Left ventricle myocardium superior (tissue), 1 donor: ENCODE results near the gene CCDC74A. TPM values are rescaled to one million over a fixed set of nuclear protein-coding genes. Genes with fewer than 3 reads are reported as not detected.
"Not testable (repeated sequence)": the region's sequence is repeated elsewhere in the genome, so short reads cannot be mapped to it uniquely, and the experiment has no call there.

Experiments
- ATAC-seq: fragments of 200-7000 bp; cut with Tn5 transposase; one replicate; pipeline ENCODE4 v1.9.1; 2020; ENCODE audit warnings: mild to moderate bottlenecking, moderate library complexity
- DNase-seq: peaks from one replicate; pipeline ENCODE4 v3.0.0-alpha.2; 2020
- intact Hi-C: fragments of 100-400 bp; cut with micrococcal nuclease; formaldehyde crosslinking; loops from one replicate; pipeline ENCODE4 v1.11.0; 2022
- total RNA-seq: library from RNA; stranded (reverse); fragmentation: NEBNext Ultra II Directional; extraction: Animal tissue kit (Norgen Biotek cat#: 25700); gene quantifications from one replicate; pipeline ENCODE4 v1.2.1, GENCODE V29; 2021
- donor health status: DM: no; HTN: yes; CAD: no; lungs with severe emphysema.

CCDC74A gene
- total RNA-seq, 1 donor from 2014 or later: 1.0 TPM

DNA sequence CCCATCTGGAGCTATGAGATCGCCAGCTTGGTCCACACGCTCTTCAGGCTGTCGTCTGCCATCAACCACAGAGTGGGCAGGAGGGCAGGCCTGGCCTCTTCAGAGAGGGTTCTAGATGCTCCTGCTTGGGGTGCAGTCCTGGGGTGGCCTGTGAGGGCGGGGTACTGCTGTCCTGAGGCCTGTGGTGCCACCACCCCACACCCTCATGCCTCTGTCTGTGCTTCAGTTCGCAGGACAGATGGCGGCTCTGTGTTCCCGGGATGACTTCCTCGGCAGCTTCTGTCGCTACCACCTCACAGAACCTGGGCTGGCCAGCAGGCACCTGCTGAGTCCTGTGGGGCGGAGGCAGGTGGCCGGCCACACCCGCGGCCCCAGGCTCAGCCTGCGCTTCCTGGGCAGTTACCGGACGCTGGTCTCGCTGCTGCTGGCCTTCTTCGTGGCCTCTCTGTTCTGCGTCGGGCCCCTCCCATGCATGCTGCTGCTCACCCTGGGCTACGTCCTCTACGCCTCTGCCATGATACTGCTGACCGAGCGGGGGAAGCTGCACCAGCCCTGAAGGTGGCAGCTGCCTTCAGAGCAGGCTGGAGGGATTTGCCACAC lies 7.7 kb upstream of the CCDC74A start:
- DNase-seq, ATAC-seq, intact Hi-C loops: not testable (repeated sequence)

DNA sequence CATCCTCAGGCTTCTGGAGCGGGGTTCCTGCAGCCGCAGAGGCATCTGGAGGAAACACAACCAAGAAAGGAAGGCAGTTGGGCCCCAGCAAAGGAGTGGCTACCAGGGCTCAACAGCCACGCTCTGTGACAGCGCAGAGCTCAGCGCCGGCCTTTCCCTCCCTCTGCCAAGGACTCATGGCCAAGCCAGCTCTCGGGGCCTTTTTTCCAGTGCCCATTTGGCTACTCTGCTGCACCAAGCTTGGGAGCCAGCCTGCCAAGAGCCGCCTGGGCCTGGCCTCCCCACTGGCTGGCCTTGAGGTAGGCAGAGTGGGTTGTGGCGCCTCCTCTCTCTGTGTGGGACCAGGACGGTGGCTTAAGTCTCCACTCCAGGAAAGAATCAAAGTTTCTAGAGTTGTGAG lies 7.2 kb upstream of the CCDC74A start:
- intact Hi-C loops: no loop called here
- no peak for ATAC-seq
- DNase-seq: no peak

DNA sequence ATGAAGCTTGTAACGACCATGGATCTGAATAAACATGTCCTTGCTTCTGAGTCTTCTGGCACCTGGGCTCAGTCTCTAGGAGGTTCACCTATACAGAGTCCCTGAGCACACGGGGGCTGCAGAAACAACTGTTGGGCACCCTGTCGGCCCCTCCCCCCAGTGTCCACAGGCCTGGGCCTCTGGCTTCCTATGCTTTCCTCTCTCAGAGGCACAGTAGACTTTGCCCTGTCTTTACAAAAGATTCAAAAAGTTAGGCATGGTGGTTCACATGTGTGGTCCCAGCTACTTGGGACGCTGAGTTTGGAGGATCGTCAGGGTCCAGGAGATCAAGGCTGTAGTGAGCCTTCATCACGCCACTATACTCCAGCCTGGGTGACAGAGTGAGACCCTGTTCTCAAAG lies 6.2 kb upstream of the CCDC74A start:
- DNase-seq, intact Hi-C loops: not testable (repeated sequence)

GRCh38 chr2:131521961-131522781 lies 5.5 kb upstream of the CCDC74A start:
- ATAC-seq (peak; percentile 93), DNase-seq (peak; percentile 78)
- intact Hi-C loops: no loop called here

More for the DNA sequence above, 6.2 kb upstream of the CCDC74A start:
- ATAC-seq: not testable (repeated sequence)

DNA sequence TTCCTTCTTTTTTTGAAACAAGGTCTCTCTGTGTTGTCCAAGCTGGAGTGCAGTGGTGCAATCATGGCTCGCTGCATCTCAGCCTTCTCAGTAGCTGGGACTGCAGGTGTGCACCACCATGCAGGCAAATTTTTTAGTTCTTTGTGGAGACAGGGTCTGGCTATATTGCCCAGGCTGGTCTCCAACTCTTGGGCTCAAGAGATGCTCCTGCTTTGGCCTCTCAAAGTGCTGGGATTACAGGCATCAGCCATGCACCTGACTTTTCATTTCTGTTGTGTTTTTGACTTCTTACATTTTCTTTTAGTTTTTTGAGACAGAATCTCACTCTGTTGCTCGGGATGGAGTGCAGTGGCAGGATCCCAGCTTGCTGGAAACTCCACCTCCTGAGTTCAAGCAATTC lies 2.4 kb upstream of the CCDC74A start:
- not testable (repeated sequence) for DNase-seq

GRCh38 chr2:131528981-131529863 lies 1.5 kb downstream of the CCDC74A start:
- intact Hi-C loops, DNase-seq: not testable (repeated sequence)
- ATAC-seq: peak; percentile 13

More for the DNA sequence above, 2.4 kb upstream of the CCDC74A start:
- intact Hi-C loops, ATAC-seq: not testable (repeated sequence)

GRCh38 chr2:131529864-131530445 lies 2.3 kb downstream of the CCDC74A start:
- DNase-seq, intact Hi-C loops, ATAC-seq: not testable (repeated sequence)

- DNase-seq, ATAC-seq, intact Hi-C loops: not testable (repeated sequence)
These were observed 3.1 kb downstream of the CCDC74A start for GRCh38 chr2:131530626-131531344.

GRCh38 chr2:131531547-131532185 lies 4.0 kb downstream of the CCDC74A start:
- ATAC-seq, intact Hi-C loops, DNase-seq: not testable (repeated sequence)

GRCh38 chr2:131532723-131533608 lies 5.3 kb downstream of the CCDC74A start:
- intact Hi-C loops, ATAC-seq, DNase-seq: not testable (repeated sequence)

DNA sequence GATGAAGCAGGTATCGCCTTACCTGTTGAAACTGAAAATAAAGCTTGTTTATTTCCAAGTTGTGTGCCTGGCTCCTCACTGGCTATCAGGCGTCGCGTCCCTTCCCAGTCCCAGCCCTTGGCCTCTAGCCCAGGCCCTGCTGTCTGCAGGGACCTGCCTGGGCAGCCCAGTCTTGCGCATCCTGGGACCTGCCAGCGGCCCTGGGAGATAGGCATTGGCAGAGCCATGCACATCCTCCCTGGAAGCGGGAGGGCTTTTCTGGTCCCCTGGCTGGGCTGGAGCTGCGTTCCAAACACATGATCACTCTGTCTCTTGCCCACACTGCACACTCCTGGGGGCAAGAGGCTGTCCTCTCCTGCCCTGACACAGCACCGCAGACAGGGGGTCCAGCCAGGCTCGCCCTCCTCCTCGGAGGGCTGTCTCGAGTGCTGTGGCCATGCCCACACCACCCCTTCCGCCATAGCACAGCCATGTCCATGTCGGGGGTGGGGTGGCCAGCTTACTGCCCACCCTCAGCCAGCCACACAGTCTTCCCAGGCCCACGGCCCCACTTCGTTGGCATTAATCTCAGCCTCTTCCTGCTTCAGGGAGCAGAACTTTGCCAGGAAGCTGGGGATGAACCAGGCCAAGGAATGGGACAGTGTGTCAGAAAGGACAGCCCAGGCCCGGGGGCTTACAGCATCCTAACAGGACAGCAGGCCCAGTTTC lies 6.1 kb downstream of the CCDC74A start:
- ATAC-seq: peak; percentile 33
- intact Hi-C loops, DNase-seq: not testable (repeated sequence)

GRCh38 chr2:131534317-131534672 lies 6.6 kb downstream of the CCDC74A start:
- ATAC-seq, DNase-seq, intact Hi-C loops: not testable (repeated sequence)

GRCh38 chr2:131534965-131535364 lies 7.3 kb downstream of the CCDC74A start:
- ATAC-seq, DNase-seq, intact Hi-C loops: not testable (repeated sequence)

- DNase-seq (no peak), ATAC-seq (no peak)
- intact Hi-C loops: no loop called here
These were observed 7.8 kb downstream of the CCDC74A start for GRCh38 chr2:131535526-131535925.

DNA sequence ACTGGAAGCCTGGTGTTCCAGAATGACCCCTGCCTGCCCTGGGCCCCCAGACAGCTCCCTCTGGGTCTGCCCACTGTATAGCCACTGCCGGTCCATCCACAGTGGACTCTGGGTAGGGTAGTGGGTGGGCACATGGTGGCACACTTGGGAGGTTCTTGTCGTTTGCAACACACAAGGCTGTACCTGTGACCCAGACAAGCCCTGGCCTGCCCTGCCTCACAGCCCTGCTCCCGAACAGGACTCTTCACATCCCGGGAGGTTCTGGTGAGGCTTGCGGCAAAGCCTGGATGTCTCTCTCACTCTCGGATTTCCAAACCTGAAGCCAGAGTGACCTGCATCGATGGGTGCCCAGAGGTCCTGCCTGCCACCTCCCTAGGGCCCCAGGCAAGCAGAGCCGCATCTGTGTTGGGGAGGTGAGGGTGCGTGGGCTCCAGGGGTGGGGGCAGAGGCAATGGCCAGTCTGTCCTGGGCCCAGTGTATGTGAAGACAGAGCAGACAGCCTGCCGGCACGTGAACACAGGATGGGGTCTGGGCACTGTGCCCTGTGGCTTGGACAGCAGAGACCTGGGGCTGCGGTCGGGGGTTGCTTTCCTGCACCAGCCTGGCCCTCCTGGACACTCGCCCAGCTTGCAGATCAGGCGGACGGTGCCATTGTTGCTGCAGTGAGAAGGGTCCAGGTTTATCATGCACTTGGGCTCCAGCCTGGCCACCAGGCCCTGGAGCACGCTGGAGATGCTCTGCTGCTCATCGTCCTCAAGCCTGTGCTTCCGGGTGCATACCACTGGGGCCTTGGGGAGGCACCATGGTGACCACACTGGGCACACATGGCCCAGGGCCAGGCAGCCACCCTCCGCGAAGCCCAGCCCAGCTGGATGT lies 8.5 kb downstream of the CCDC74A start:
- ATAC-seq, intact Hi-C loops, DNase-seq: not testable (repeated sequence)
